ENCODE data around the gene CRLF3.

The CRLF3 gene

GRCh38 chr17:30796016-30796415 lies 28.5 kb downstream of the CRLF3 start:
- no peak overlapping the region for H3K27ac ChIP-seq (ENCODE audit: low read length)

DNA sequence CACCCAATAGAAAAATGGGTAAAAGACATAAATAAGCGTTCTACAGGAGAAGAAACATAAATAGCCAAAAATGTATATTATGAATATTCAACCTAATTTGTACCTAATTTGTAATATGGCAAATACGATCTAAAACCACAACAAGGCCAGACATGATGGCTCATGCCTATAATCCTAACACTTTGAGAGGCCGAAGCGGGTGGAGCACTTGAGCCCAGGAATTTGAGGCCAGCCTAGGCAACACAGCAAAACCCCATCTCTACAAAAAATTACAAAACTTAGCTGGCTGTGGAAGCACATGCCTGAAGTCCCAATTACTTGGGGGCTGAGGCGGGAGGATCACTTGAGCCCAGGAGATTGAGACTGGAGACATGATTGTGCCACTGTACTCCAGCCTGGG lies 30.1 kb downstream of the CRLF3 start:
- Histone ChIP-seq H3K27ac (ENCODE audit: low read length) (no peak overlapping the region), H3K79me2 (ENCODE audit: insufficient read depth, low read length) (no peaks in the 10 kb centered on the region), H3K4me2 (ENCODE audit: insufficient read depth, low read length) (no peak overlapping the region), H2AFZ (ENCODE audit: low read depth, low read length) (no peak overlapping the region), H3K9me3 (ENCODE audit: insufficient read depth, low read length, severe bottlenecking) (no peaks in the 10 kb centered on the region), H3K4me3 (ENCODE audit: low read depth in 1 of 2, low read length in 2 of 2) (no peak overlapping the region), H3K4me1 (ENCODE audit: insufficient read depth, low read length) (no peaks in the 10 kb centered on the region), H3K27me3 (ENCODE audit: insufficient read depth, low read length, poor library complexity) (no peaks in the 10 kb centered on the region), H3K36me3 (ENCODE audit: insufficient read depth, low read length) (peaks cover 81% of the 10 kb centered on the region), H4K20me1 (ENCODE audit: insufficient read depth, low read length) (no peaks in the 10 kb centered on the region), H3K9ac (ENCODE audit: low read depth, low read length) (no peak overlapping the region)
- DNase-seq (no peak), ATAC-seq (ENCODE audit: insufficient read depth, low read depth) (no peak)
- TF ChIP-seq CTCF (IDR thresholded peaks at IDR 0.05; ENCODE audit: borderline replicate concordance, extremely low read depth, low read length, poor library complexity, severe bottlenecking) (no peak), EZH2 (IDR thresholded peaks at IDR 0.05; ENCODE audit: borderline replicate concordance, low read depth, low read length, severe bottlenecking) (no peak)

More at GRCh38 chr17:30796016-30796415, 28.5 kb downstream of the CRLF3 start:
- no peaks in the 10 kb centered on the region for H3K79me2 ChIP-seq (ENCODE audit: insufficient read depth, low read length)
- no peaks in the 10 kb centered on the region for H3K27me3 ChIP-seq (ENCODE audit: insufficient read depth, low read length, poor library complexity)
- H3K9me3 ChIP-seq (ENCODE audit: insufficient read depth, low read length, severe bottlenecking) = no peaks in the 10 kb centered on the region
- H4K20me1 ChIP-seq (ENCODE audit: insufficient read depth, low read length) = 0 out of 2 replicates have a peak, but pooled peaks cover 4% of the 10 kb centered on the region
- H3K36me3 ChIP-seq (ENCODE audit: insufficient read depth, low read length) = peaks cover 80% of the 10 kb centered on the region
- no peak overlapping the region for H3K4me3 ChIP-seq (ENCODE audit: low read depth in 1 of 2, low read length in 2 of 2)
- H2AFZ ChIP-seq (ENCODE audit: low read depth, low read length) = no peak overlapping the region
- no peak overlapping the region for H3K4me2 ChIP-seq (ENCODE audit: insufficient read depth, low read length)
- DNase-seq = no peak
- H3K9ac ChIP-seq (ENCODE audit: low read depth, low read length) = no peak overlapping the region
- ATAC-seq (ENCODE audit: insufficient read depth, low read depth) = no peak
- TF ChIP-seq EZH2 (IDR thresholded peaks at IDR 0.05; ENCODE audit: borderline replicate concordance, low read depth, low read length, severe bottlenecking) (no peak), CTCF (IDR thresholded peaks at IDR 0.05; ENCODE audit: borderline replicate concordance, extremely low read depth, low read length, poor library complexity, severe bottlenecking) (no peak)
- H3K4me1 ChIP-seq (ENCODE audit: insufficient read depth, low read length) = no peaks in the 10 kb centered on the region

DNA sequence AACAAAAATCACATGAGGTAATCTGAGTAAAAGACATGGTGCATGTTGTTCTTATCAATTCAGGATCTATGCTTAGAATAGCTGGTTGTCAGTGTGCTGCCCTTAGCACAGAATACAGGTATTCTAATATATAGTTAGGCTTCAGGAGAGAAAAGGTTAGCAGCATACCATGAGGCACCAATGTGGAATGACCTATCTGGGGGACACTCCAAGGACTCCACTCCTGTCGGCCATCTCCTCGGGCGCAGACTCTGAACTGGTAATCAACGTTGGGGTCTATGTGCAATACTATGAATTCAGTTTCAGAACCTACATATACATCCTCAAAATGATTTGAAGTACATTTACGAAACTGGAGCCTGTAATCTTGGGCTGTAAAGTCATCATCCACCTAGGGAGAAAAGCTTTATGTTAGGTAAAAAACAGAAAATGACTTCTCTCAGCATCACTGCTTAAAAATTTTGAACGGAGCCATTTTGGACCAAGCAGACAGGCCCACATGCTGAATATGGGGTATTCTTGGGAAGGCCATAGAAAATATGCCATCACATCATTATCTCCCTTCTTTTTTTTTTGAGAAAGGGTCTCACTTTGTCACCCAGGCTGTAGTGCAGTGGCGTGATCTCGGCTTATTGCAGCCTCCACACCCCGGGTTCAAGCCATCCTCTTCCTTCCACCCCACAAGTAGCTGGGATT lies 31.1 kb downstream of the CRLF3 start:
- DNase-seq (no peak), ATAC-seq (ENCODE audit: insufficient read depth, low read depth) (no peak)
- Histone ChIP-seq H3K27ac (ENCODE audit: low read length) (no peak overlapping the region), H3K4me1 (ENCODE audit: insufficient read depth, low read length) (no peaks in the 10 kb centered on the region), H3K4me2 (ENCODE audit: insufficient read depth, low read length) (no peak overlapping the region), H3K4me3 (ENCODE audit: low read depth in 1 of 2, low read length in 2 of 2) (no peak overlapping the region), H2AFZ (ENCODE audit: low read depth, low read length) (no peak overlapping the region), H3K9me3 (ENCODE audit: insufficient read depth, low read length, severe bottlenecking) (no peaks in the 10 kb centered on the region), H3K79me2 (ENCODE audit: insufficient read depth, low read length) (no peaks in the 10 kb centered on the region), H3K27me3 (ENCODE audit: insufficient read depth, low read length, poor library complexity) (no peaks in the 10 kb centered on the region), H4K20me1 (ENCODE audit: insufficient read depth, low read length) (no peaks in the 10 kb centered on the region), H3K9ac (ENCODE audit: low read depth, low read length) (no peak overlapping the region), H3K36me3 (ENCODE audit: insufficient read depth, low read length) (peaks cover 87% of the 10 kb centered on the region)
- TF ChIP-seq EZH2 (IDR thresholded peaks at IDR 0.05; ENCODE audit: borderline replicate concordance, low read depth, low read length, severe bottlenecking) = no peak
- no peak for TF ChIP-seq CTCF (IDR thresholded peaks at IDR 0.05; ENCODE audit: borderline replicate concordance, extremely low read depth, low read length, poor library complexity, severe bottlenecking)

All from DND-41 (cell line).